Kidney epithelial cell (primary cell): Measurements from ENCODE around the gene TMEM236. TPM values are rescaled to one million over a fixed set of nuclear protein-coding genes. Genes with fewer than 3 reads are reported as not detected.

ENCODE experiments used
- DNase-seq: peaks from one replicate; pipeline ENCODE4 v3.0.0-alpha.2; 2010; ENCODE audit warnings: low read depth
- H3K27me3 ChIP-seq: 2 replicates; pipeline ENCODE4 v1.6.0; 2011; ENCODE audit warnings: low read length; ENCODE audit not compliant: control insufficient read depth, insufficient read depth
- H3K36me3 ChIP-seq: 2 replicates; pipeline ENCODE4 v1.5.1; 2011; ENCODE audit warnings: low read length; ENCODE audit not compliant: control insufficient read depth, insufficient read depth
- H3K4me3 ChIP-seq: 2 replicates; pipeline ENCODE4 v1.5.1; 2011; ENCODE audit warnings: low read depth, mild to moderate bottlenecking, control low read depth, low read length
- total RNA-seq: library from RNA; depleted of rRNA; stranded (reverse); fragments of >200 nt; gene quantifications from 2 replicates; pipeline ENCODE4 v1.2.3, GENCODE V29; 2015
- TF ChIP-seq, protein P1 (sequence below): IDR thresholded peaks from 2 replicates; pipeline ENCODE4 v1.5.1; 2011; ENCODE audit warnings: mild to moderate bottlenecking, moderate library complexity, low read length, control low read depth, inconsistent platforms; ENCODE audit not compliant: insufficient read depth, poor library complexity, severe bottlenecking

TMEM236 gene
- total RNA-seq, 1 donor from 2014 or later, result 0.08 TPM

DNA sequence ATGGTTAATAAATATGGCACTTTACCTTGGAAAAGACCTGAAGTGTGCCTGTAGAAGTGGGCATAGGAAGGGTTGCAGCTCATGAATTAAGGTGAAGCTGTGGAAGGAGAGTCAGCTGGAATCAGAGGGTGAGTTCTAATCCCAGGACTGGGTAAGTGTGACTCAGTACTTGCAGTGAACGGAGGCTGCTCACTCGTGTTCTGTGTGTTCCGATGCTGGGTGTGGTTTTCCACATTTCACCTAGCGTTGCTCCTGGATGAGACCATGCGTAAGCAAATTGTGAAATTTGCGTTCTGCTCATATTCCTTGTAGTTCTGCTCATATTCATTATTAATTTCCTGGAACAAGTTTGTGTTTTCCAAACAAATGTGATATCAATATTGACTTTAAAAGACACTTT, 22.4 kb upstream of the TMEM236 start:
- DNase-seq, result no peak
- Histone ChIP-seq H3K36me3 (no peaks in the 10 kb centered on the region), H3K27me3 (no peaks in the 10 kb centered on the region), H3K4me3 (no peak overlapping the region)
- TF ChIP-seq, protein P1, sequence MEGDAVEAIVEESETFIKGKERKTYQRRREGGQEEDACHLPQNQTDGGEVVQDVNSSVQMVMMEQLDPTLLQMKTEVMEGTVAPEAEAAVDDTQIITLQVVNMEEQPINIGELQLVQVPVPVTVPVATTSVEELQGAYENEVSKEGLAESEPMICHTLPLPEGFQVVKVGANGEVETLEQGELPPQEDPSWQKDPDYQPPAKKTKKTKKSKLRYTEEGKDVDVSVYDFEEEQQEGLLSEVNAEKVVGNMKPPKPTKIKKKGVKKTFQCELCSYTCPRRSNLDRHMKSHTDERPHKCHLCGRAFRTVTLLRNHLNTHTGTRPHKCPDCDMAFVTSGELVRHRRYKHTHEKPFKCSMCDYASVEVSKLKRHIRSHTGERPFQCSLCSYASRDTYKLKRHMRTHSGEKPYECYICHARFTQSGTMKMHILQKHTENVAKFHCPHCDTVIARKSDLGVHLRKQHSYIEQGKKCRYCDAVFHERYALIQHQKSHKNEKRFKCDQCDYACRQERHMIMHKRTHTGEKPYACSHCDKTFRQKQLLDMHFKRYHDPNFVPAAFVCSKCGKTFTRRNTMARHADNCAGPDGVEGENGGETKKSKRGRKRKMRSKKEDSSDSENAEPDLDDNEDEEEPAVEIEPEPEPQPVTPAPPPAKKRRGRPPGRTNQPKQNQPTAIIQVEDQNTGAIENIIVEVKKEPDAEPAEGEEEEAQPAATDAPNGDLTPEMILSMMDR, result no peak

DNA sequence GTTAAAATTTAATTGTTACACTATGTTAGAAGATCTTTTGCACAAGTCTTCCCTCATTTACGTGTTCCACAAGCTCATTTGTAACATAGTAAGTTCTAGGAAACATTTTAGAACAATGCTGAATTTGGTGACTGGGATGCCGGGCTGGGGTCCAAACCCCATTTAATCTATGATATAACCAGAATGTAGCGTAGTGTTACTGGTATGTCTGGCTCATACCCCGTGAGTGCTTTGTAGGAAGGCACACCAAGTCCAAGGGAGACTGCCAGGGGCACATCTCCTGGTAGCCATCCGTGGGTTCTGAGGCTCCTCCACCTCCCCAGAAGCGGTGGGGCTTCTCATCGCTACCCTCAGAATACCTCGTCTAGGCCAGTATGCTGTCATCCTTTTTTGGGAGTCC, 21.3 kb upstream of the TMEM236 start:
- Histone ChIP-seq H3K36me3 (no peaks in the 10 kb centered on the region), H3K4me3 (no peak overlapping the region), H3K27me3 (no peaks in the 10 kb centered on the region)
- DNase-seq, result no peak
- TF ChIP-seq, protein P1, result no peak

DNA sequence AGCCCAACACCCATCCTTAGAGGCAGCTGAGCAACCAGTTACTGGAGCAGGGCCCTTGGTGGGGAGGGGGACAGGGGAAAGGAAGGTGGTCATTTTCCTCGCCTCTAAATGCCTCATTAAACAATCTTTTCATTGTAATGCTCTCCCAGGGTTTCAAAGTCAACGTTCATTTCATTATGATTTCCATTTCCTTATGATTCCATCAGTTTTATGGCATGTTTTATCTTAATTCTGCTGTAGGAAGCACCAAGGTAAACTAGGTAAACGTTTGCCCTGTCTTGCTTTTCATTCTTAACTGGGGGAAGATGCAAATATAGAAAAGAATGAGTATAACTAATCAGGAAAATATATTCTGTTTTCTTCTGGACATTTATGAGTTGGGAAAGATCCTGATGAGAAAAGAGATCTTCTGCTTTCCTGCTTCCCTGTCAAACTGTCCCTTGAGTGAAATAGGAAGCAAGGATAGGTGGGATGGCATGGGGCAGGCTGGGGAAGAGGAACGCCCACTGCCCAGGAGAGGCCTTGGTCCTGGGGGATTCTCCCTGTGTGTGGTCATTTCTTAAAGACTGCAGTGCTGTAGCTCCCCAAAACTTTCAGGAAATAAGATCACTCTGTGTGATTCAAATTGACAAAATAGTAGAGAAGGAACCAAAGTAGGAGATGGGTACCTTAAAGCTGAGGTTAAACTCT, 20.5 kb upstream of the TMEM236 start:
- Histone ChIP-seq H3K36me3 (no peaks in the 10 kb centered on the region), H3K27me3 (no peaks in the 10 kb centered on the region), H3K4me3 (no peak overlapping the region)
- TF ChIP-seq, protein P1, result no peak
- no peak for DNase-seq

DNA sequence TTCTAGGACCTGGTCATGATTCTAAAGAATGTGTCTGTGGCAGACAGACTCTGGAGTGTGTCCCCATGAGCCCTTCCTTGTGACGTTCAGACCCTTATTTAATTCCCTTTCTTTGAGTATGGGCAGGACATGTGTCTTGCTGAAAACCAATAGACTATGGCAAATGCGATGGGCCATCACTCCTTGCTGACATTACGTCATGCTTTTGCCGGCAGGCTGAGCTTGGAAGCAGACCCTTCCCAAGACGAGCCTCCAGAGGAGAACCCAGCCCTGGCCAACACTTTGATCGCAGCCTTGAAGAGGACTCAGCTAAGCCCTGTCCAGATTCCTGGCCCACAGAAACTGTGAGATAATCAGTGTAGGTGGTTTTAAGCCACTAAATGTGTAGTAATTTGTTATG, 18.4 kb upstream of the TMEM236 start:
- no peak overlapping the region for H3K4me3 ChIP-seq
- H3K27me3 ChIP-seq, result no peaks in the 10 kb centered on the region
- no peak for DNase-seq
- TF ChIP-seq, protein P1, result no peak
- H3K36me3 ChIP-seq, result no peaks in the 10 kb centered on the region

DNA sequence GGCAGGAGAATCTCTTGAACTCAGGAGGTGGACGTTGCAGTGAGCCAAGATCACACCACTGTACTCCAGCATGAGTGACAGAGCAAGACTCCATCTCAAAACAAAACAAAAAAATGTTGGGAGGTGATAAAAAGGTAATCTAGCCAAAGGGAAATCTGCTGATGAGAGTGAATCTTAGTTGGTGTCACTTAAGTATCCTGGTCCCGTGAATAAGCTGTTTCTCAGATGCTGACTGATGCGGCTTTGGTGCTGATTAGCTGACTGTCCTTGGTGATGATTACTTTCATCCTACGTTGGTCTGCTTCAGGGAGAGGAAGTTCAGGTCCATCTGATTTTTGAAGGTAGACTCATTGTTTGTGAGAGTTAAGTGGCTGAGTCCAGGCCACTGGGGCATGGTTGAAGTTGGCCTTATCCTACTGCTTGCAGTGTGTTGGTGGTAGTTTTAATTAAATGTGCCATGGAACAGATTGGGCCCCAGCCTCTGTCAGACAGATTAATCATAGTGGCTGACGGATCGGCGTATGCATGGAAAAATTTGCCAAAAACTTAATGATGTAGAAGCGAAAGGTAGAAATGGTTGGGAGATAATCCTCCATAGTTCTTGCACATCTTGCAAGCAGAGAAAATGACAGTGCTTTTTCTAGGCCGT, 17.4 kb upstream of the TMEM236 start:
- TF ChIP-seq, protein P1, result no peak

More for the DNA sequence above, 17.4 kb upstream of the TMEM236 start:
- no peak for DNase-seq
- Histone ChIP-seq H3K27me3 (no peaks in the 10 kb centered on the region), H3K4me3 (no peak overlapping the region), H3K36me3 (no peaks in the 10 kb centered on the region)
